Activated naive CD4-positive, alpha-beta T cell treated with Interleukin-2 at 50 U/mL for 16 hours (primary cell): ENCODE measurements around the gene CNTN4.
"Not testable (repeated sequence)": the region's sequence is repeated elsewhere in the genome, so short reads cannot be mapped to it uniquely, and the experiment has no call there.

Experiments used
- DNase-seq: peaks from one replicate; pipeline ENCODE4 v3.0.0-alpha.2; 2020

The CNTN4 gene

DNA sequence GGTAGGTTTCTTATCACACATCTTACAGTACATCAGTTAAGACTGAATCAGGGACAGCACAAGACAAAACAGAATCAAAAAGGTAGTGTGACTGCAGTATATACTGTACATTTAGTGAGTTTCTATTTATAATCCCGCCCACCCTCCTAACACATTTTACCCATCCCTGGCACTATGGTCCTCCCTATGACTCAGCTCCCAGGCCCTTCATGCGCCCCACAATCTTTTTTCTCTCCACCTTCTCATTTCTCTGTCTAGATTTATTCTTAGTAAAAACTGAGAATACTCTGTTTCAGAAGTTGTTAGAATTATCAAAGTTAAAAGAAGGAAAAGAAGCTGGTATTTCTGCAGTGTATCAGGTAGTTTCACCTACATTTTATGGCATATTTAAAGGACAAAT, 427.3 kb downstream of the CNTN4 start:
- no peak for DNase-seq

DNA sequence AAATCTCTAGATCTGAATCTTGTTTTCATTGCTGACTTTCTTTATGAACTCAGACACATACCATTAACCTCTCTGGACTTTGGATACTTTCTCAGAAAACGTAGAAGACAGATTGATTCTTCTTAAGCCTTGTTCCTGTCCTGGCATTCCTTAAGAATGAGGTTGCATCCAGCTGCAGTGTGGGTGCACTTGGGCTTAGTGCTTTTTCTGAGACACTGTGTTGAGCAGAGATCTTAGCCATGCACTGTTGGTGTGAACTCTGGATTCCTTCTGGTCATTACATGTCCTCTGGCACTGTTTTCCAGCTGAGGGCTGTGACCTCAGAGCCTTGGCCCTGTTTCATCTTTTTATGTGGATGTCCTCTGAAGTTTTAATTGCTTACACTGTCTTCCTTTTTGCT, 428.3 kb downstream of the CNTN4 start:
- DNase-seq, result no peak

GRCh38 chr3:2527328-2527727, 428.7 kb downstream of the CNTN4 start:
- not testable (repeated sequence) for DNase-seq

DNA sequence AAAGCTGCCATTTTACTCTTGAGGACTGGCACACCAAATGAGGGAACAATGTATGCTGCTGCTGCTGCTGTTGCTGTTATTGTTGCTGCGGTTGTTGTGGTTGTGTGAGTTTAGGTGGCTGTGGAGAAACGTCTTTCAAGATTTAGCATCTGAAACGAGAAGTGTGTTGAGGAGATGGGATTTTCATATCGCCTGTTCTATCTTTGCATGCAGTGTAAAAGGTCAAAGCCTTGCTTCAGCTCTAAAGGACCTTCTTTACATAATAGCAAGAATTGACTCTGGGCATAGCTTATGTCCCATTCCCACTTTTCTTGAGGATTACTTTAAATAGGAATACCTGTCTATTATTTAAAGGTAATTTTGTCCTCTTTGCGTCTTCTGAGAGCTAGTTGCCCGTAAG, 436.1 kb downstream of the CNTN4 start:
- DNase-seq, result not testable (repeated sequence)

- no peak for DNase-seq
Observed at GRCh38 chr3:2535206-2535605, 436.5 kb downstream of the CNTN4 start.

- DNase-seq, result no peak
Observed at GRCh38 chr3:2536575-2536974, 437.9 kb downstream of the CNTN4 start.

DNA sequence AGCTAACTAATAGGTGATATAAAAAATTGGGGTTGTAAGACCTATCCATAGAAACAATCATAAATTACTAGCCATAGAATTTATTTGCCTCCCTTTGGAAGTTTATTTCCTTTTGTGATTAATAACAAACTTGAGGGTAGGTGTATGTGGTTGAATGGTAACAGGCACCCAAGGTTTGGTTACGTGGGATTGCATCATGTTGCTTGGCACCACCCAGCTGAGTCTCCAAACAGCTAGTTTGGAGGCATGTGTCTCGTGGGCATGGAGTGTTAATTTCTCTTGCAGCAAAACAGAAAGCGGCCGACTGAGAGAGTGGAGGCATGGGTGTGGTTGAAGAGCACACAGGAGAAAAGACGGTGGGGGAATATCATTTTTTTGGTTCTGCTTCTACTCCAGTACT, 441.4 kb downstream of the CNTN4 start:
- DNase-seq, result no peak

DNA sequence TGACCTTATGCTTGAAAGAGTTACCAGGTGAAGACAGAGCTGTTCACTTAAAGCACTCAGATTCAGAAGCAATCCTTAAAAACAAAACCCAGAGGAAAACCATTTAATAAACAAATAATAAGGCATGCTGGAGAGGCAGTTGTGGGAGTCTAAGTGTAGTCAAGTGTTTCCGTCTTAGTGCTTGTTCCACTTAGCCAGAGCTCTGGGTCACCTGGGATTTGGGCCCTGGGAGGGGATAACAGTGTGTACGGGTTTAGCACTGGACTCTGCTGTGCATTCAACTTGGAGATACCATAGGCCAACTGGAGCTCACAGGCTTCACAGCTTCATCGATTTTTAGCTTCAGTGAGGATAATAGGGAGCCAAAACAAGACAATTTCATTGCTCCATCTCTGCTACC, 444.6 kb downstream of the CNTN4 start:
- DNase-seq, result no peak

- DNase-seq, result no peak
Observed at GRCh38 chr3:2544212-2544611, 445.5 kb downstream of the CNTN4 start.

DNA sequence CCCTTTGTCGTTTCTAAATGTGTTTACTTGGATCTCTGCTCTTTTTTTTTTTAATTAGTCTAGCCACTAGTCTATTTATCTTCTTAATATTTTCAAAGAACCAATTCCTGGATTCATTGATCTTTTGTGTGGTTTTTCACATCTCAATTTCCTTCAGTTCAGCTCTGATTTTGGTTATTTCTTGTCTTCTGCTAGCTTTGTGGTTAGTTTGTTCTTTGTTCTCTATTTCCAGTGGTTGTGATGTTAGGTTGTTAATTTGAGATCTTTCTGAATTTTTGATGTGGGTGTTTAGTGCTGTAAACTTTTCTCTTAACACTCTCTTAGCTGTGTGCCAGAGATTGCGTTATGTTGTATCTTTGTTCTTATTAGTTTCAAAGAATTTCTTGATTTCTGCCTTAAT, 446.1 kb downstream of the CNTN4 start:
- DNase-seq, result no peak

- DNase-seq, result no peak
Observed at GRCh38 chr3:2547049-2547448, 448.4 kb downstream of the CNTN4 start.

DNA sequence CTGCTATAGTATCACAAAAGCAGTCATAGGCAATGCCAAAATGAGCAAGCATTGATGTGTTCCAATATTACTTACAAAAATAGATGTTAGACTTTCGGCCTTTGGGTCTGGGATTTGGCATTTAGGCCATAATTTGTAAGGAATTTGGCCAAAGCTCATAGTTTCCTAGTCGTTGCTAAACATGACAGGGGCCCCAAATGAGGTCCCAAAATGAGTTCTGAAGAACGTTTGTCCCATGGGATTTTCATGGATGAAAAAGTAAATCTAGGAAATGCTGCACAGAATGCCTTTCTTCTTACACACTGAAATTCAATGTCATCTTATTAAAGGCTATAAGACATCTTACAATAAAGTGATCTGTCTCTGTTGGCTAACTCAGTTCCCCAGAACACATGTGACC, 456.0 kb downstream of the CNTN4 start:
- no peak for DNase-seq

DNA sequence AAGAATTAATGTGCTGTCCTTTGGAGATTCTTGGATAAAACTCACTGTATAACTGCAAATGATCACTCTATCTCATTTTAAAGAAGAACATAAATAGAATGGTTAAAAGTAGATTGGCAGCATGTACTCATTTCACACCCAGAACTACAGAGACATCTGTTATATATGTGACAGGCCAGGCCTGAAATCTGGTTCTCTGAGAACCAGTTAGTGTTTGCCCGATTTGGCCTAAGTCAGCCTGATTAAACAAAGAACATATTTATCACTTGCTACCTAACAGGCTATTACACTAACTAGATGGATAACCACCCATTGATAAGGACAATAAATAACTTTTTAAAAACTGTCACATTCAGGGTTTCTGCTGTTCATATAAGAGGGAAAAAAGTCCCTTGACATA, 460.1 kb downstream of the CNTN4 start:
- DNase-seq, result no peak

DNA sequence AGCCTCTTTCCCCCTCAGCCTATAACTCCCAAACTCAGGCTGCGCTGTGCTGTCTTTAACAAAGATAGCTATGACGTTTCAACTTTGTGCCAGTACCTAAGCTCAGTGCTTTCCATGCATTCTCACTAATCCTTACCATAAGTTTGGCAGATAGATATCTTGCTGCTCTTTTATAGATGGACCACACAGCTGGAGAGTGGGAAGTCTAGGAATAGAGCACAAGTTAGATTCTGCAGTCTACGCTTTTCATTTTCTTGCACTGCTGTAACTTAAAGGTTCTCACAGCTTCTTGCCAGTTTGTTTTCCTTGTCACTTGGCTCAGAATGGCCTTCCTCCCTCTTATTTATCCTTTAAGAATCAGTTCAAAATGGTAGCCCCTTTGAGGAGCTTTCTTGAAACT, 468.8 kb downstream of the CNTN4 start:
- no peak for DNase-seq

GRCh38 chr3:2568156-2568555, 469.5 kb downstream of the CNTN4 start:
- DNase-seq, result no peak

- no peak for DNase-seq
Observed at GRCh38 chr3:2568929-2569328, 470.3 kb downstream of the CNTN4 start.

DNA sequence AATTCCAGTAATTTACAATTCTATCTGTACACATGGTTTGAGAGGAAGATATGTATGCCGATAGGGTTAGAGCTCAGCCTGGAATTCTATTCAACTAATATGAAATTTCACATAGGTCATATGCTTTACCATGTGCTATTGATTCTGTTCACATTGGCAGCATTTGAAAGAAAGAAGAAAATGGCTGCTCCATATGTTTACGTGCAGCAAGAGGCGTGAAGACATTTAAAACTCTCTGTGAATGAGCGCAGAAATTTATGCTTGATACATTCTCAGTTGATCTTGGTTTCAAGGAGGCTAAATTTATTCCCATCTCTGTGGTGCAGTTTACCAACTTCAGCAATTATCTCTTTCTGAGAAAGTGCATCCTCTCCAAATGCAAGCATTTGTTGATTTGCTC, 478.9 kb downstream of the CNTN4 start:
- no peak for DNase-seq

DNA sequence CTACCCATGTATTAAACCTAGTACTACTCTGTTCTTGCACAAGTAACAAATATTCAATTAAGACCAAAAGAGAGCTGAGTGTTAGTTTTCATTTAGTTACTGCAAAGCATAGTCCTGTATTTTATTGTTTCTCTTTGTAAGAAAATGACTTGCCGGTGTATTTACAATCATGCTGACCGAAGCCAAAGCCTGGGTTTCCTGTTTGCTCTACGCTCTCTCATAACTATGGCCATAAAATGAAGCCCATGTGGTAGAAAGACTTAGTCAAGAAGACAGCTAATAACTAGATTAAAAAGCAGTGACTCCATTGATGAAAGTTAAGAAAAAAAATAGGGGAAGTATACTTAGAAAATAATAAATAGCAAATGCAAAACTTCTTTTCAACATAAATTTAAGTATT, 479.9 kb downstream of the CNTN4 start:
- DNase-seq, result no peak

DNA sequence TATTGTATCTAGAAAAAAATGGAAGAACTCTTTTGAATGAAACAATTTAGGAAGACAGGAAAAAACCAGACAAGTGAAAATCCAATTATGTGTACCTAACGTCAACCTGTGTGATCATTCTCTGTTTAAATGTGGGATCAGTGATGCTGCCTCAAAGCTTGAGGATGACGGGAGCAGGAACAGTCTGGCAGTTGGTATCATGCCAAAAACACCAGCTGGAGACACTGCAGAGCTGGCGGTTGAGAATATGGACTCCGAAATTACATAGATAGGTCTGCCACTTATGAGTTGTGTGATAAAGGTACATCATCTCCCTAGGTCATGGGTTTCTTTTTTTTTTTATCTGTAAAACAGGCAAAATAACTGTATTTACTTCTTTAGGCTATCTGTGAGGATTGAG, 480.5 kb downstream of the CNTN4 start:
- no peak for DNase-seq

DNA sequence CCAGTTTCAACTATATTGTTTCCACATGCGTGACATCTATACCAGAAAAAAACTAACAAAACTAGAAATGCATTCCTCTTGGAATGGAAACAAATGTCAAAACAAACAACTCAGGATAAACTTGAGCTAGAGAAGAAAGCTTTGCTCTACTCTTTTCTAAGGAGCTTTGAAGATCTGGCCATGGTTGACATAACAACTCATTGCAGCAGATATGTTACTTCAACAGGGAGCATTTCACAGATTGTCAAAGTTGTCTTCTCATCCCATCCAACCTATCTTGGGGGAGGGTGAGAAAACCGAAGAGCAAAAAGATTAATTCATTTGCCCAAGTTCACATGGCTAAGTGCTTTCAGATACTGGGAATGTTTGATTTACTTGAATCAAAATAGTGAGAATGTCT, 484.4 kb downstream of the CNTN4 start:
- no peak for DNase-seq

DNA sequence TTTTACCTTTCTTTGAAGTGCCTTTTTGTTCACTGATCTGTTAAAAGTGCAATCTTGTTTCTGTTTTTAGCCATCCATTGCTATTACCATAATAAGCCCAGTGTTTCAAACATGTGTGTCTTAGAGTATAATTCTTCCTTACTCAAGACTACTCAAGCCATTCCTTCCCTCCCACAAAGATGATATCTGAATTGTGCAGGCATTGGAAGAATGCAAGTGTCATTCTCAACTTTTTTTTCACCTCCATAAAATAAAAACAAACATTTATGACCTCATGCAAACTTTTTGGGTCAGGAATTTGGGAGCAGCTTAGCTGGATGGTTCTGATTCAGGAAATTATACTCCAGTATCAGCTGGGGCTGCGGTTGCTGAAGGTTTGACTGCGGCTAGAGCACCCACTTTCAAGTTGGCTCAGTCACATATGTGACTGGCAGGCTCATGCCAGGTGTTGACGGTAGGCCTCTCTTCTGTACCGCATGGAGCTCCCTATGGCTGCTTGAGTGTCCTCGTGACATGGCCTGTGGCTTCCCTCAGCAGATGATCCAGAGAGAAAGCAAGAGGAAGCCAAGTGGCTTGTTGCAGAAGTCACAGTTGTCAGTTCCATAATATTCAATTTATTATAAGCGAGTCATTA, 490.8 kb downstream of the CNTN4 start:
- no peak for DNase-seq

DNA sequence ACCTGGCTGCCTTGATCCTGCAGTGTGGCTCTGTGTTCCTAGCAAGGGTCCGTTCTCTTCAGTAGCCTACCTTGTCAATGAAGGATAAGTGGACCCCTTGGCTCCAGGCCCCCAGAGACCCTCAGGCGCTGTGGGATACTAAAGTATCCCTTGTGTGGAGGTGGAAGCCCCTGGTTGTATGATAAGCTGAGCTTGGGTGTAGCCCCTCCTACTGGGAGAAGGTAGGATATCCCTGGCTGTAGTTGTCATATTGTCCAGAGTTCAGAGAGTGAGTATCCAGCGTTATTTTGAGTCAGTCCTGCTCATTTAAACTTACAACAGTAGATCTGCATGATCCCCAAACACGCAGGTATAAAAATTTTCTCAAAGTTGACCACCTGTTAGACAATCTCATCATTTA, 496.8 kb downstream of the CNTN4 start:
- DNase-seq, result no peak

GRCh38 chr3:2597615-2598014, 498.9 kb downstream of the CNTN4 start:
- no peak for DNase-seq

DNA sequence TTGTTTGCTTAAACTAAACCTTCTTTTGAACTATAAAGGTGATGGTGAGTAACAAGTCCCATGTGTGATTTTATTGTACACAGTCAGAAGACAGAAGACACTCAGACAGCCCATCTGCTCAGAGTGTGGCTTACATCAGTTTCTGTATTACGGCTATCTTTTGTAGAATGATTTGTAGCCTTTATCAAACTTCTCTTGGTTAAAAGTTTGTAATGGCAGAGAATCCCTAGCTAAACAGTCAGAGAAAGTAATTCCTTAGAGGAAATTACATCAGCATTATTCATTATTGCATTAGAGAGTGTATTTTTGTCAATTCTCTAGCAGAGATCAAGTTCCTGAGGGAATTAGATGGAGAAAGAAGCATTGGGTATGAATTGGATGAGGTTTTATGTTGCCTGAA, 500.8 kb downstream of the CNTN4 start:
- DNase-seq, result no peak

DNA sequence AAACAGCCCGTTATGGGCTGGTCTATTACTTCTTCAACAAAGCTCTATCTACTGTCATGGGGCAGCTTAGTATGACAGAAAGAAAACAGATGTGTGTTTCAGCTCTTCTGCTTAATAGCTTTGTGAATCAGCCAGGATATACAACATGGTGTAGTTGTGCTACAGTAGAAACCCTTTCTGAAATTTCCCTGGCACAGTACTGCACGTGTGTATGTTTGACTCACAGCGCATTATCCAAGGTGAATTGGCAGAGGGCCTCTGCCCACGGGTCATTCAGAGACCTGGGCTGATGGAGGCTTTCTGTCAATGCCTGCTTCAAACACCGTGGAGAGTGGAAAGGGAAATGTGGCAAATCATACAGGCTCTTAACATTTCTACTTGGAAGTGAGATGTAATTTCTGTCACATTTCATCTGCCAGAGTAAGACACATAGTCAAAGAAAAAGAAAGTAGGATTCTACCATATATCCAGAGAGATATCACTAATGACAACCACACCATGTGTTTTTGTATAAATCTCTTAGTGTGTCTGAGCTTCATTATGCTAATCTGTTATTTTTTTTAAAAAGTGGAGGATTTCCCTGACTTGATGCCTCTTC, 505.1 kb downstream of the CNTN4 start:
- DNase-seq, result no peak
